ENCODE data around the gene CRELD2. TPM values are rescaled to one million over a fixed set of nuclear protein-coding genes. Genes with fewer than 3 reads are reported as not detected.

The CRELD2 gene
- total RNA-seq, 3 donors from 2014 or later, result 27.6 to 57.6 (median 32.2) TPM

DNA sequence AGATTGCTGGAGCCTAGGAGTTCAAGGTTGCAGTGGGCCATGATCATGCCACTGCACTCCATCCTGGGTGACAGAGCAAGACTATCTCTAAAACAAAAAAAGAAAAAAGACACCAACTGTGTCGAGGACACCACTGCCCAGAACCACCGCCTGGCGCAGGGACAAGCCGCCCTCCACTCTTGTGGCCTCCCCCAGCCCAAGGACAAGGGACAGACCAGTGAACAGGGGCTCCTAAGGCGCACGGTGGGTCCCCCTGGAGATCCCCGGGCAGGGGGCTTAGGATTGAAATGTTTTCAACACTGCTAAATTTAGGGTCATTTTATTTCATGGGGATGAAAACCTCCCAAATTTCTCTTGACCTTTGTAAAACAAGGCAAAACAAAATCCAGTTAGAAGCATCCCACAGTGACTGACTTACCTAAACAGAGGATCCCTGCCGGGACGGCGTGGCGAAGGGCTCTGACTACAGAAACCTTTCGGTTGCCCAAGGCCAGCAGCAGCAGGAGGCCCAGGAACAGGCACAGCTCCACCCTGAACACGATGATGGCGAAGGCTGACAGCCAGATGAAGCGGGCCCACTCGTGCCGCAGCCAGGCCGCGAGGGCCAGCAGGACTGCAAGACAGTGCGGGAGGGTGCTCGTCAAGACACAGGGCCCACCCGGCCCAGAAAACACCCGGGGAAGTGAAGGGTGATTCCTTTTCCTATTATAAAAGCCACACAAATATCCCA lies 8.8 kb upstream of the CRELD2 start:
- peak in 2 of 3 donors; percentile 13 to 39 for DNase-seq
- no peaks in the 10 kb centered on the region for H3K9me3 ChIP-seq
- TF ChIP-seq, protein P1, sequence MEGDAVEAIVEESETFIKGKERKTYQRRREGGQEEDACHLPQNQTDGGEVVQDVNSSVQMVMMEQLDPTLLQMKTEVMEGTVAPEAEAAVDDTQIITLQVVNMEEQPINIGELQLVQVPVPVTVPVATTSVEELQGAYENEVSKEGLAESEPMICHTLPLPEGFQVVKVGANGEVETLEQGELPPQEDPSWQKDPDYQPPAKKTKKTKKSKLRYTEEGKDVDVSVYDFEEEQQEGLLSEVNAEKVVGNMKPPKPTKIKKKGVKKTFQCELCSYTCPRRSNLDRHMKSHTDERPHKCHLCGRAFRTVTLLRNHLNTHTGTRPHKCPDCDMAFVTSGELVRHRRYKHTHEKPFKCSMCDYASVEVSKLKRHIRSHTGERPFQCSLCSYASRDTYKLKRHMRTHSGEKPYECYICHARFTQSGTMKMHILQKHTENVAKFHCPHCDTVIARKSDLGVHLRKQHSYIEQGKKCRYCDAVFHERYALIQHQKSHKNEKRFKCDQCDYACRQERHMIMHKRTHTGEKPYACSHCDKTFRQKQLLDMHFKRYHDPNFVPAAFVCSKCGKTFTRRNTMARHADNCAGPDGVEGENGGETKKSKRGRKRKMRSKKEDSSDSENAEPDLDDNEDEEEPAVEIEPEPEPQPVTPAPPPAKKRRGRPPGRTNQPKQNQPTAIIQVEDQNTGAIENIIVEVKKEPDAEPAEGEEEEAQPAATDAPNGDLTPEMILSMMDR (IDR thresholded peaks at IDR 0.05), result no peak
- no peak overlapping the region for H3K4me3 ChIP-seq
- intact Hi-C loops (cut with DNase I, micrococcal nuclease), result no loop called here
- no peaks in the 10 kb centered on the region for H3K36me3 ChIP-seq (ENCODE audit: low read depth)
- H3K4me1 ChIP-seq (ENCODE audit: low read depth), result no peaks in the 10 kb centered on the region
- ATAC-seq, result no peak

DNA sequence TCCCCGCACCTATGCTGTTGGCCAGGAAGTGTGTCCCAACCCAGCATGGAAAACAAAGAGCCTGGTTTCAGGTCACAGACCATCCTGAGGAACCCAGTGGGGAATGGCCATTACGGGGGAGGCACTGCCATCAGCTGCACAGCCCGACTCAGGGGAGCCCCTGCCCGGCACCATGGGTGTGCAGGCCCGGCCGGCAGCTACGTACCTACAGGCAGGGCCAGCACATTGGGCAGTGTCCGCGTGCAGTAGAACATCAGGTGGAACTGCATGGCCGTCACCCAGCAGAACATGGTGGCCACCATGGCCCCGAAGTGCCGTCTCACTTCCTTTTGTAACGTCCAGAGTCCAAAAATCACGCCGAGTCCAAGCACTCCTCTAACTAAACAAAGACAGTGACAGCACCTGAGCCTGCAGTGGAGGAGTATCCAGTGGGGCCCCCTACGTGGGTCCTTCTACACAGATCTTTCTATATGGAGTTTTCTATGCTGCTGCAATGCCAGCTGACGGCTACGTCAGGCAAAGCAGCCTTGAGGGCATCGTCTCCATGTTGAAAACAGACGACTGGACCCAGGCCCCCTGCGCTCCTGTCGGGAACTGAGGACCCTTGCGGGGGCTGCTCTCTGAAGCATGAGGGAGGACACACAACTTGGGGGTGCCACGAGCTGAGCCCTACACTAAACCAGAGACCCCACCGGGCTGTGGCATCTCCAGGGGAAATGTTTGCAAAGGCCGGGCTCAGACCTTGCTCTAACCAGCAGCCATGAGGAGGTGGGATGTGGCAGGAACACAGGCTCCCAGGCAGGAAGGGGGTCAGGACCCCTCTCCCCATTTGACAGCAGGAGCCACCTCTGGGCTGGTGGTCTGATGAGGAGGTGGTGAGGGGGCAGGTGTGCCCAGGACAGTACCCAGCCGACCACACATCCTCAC lies 7.9 kb upstream of the CRELD2 start:
- Histone ChIP-seq H3K4me3 (no peak overlapping the region), H3K9me3 (no peaks in the 10 kb centered on the region), H3K36me3 (ENCODE audit: low read depth) (no peaks in the 10 kb centered on the region), H3K4me1 (ENCODE audit: low read depth) (no peaks in the 10 kb centered on the region)
- intact Hi-C loops (cut with DNase I, micrococcal nuclease), result no loop called here
- peak in 2 of 3 donors; percentile 19 to 38 for DNase-seq
- ATAC-seq, result no peak
- TF ChIP-seq, protein P1 (IDR thresholded peaks at IDR 0.05), result no peak

DNA sequence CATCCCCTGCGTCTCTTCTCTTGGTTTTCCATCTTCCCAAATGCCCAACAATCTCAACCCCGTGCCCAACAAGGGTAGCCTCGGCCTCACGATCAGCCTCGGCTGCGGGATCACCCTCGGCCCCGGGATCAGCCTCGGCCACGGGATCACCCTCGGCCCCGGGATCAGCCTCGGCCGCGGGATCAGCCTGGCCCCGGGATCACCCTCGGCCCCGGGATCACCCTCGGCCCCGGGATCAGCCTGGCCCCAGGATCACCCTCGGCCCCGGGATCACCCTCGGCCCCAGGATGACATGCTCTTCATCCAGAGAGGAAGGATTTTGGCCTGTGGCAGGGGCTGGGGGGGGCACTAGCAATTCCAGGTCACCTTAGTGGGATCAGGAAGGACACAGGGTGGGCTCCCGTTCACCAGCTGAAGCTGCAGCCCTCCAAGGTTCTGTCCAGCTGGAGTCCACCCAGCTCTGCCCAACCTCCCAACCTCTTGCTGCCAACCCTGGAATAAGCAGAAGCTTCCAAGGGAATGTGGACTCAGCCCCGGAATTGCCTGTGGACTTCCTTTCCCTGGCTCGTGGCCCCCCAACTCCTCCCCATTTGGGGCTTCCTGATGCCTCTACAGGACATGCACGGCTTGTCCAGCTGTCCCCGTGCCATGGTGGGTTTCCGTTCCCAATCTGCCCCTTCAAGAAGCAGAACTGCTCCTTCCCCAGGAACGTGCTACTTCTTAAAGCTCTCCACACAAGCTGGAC lies 6.4 kb upstream of the CRELD2 start:
- TF ChIP-seq, protein P1 (IDR thresholded peaks at IDR 0.05), result no peak
- Histone ChIP-seq H3K4me1 (ENCODE audit: low read depth) (peaks cover 5% of the 10 kb centered on the region), H3K36me3 (ENCODE audit: low read depth) (no peaks in the 10 kb centered on the region), H3K9me3 (no peaks in the 10 kb centered on the region), H3K4me3 (no peak overlapping the region)
- peak in 2 of 3 donors; percentile 14 to 39 for DNase-seq
- intact Hi-C loops (cut with DNase I, micrococcal nuclease), result no loop called here
- ATAC-seq, result no peak

DNA sequence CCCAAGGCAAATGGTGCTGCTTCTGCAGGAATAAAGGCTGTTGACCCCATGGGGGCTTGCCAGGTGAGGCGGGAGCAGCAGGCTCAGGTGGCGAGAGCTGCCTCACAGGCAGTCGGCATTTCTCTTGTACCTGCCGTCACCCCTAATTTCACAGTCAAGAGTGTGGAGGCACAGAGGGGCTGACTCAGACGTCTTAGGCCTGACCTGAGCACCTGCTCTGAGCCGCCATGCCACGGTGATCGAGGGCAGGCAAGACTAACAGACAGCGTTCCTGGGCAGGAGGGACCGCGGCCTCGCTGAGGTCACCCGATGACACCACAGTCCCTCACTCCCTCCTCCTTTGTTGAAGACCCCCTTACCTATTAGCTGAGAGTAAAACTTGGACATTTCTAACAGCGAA lies 5.4 kb upstream of the CRELD2 start:
- TF ChIP-seq, protein P1 (IDR thresholded peaks at IDR 0.05), result no peak
- Histone ChIP-seq H3K9me3 (no peaks in the 10 kb centered on the region), H3K36me3 (ENCODE audit: low read depth) (no peaks in the 10 kb centered on the region), H3K4me3 (no peak overlapping the region), H3K4me1 (ENCODE audit: low read depth) (peaks cover 11% of the 10 kb centered on the region)
- ATAC-seq, result no peak
- intact Hi-C loops (cut with DNase I, micrococcal nuclease), result no loop called here
- DNase-seq, result peak in 2 of 3 donors; percentile 17 to 34

DNA sequence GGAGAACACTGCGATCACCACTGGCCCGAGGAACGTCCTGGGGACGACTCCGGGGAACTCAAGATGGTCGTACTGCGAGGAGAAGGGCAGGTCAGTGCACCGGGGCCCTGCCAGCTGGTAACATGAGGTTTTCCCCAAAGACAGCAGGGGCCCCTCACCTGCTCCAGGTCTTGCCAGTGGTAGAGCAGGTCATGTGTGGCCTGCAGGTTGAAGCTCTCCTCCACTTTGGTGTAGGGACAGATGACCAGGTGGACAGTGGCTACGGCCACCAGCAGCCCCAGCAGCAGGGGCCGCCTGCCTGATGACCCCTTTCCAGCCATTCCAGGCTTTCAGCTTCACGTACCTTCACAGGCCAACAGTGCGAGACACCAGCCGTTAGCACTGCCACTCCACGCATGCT lies 5.0 kb upstream of the CRELD2 start:
- H3K4me3 ChIP-seq, result no peak overlapping the region
- intact Hi-C loops (cut with DNase I, micrococcal nuclease), result no loop called here
- ATAC-seq, result no peak

More for the DNA sequence above, 5.0 kb upstream of the CRELD2 start:
- DNase-seq, result peak in 1 of 3 donors; percentile 25
- Histone ChIP-seq H3K36me3 (ENCODE audit: low read depth) (no peaks in the 10 kb centered on the region), H3K4me1 (ENCODE audit: low read depth) (peaks cover 11% of the 10 kb centered on the region), H3K9me3 (no peaks in the 10 kb centered on the region)
- TF ChIP-seq, protein P1 (IDR thresholded peaks at IDR 0.05), result no peak

Measured in mucosa of descending colon (tissue), 3 donors.